Measurements from ENCODE around the gene REL.

REL gene

GRCh38 chr2:60834270-60834717 is 47.1 kb upstream of the REL start:
- Histone ChIP-seq H3K9ac (ENCODE audit: low read length) (no peak overlapping the region), H3K9me2 (replicated peaks; ENCODE audit: insufficient read depth, low read length) (no peaks in the 10 kb centered on the region), H3K9me3 (ENCODE audit: insufficient read depth, low read length) (no peaks in the 10 kb centered on the region), H3K4me3 (ENCODE audit: insufficient read depth, low read length, poor library complexity, severe bottlenecking) (no peak overlapping the region), H3F3A (ENCODE audit: insufficient read depth) (peaks cover 13% of the 10 kb centered on the region), H3K36me3 (ENCODE audit: low read length) (no peaks in the 10 kb centered on the region), H3K4me2 (ENCODE audit: low read depth, low read length, poor library complexity, severe bottlenecking) (no peak overlapping the region), H4K20me1 (ENCODE audit: low read depth, low read length) (no peaks in the 10 kb centered on the region), H3K27ac (ENCODE audit: low read depth, low read length) (no peak overlapping the region), H3K27me3 (ENCODE audit: low read length) (no peaks in the 10 kb centered on the region), H3K79me2 (ENCODE audit: insufficient read depth, low read length) (no peaks in the 10 kb centered on the region), H2AFZ (ENCODE audit: low read depth, low read length, severe bottlenecking) (no peak overlapping the region)
- no peak for TF ChIP-seq EZH2phosphoT487 (conservative IDR thresholded peaks at IDR 0.05; ENCODE audit: low read length)
- TF ChIP-seq, protein P1, sequence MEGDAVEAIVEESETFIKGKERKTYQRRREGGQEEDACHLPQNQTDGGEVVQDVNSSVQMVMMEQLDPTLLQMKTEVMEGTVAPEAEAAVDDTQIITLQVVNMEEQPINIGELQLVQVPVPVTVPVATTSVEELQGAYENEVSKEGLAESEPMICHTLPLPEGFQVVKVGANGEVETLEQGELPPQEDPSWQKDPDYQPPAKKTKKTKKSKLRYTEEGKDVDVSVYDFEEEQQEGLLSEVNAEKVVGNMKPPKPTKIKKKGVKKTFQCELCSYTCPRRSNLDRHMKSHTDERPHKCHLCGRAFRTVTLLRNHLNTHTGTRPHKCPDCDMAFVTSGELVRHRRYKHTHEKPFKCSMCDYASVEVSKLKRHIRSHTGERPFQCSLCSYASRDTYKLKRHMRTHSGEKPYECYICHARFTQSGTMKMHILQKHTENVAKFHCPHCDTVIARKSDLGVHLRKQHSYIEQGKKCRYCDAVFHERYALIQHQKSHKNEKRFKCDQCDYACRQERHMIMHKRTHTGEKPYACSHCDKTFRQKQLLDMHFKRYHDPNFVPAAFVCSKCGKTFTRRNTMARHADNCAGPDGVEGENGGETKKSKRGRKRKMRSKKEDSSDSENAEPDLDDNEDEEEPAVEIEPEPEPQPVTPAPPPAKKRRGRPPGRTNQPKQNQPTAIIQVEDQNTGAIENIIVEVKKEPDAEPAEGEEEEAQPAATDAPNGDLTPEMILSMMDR (IDR thresholded peaks at IDR 0.05; ENCODE audit: insufficient read depth, low read length, poor library complexity, severe bottlenecking): no peak

- no peak overlapping the region for H2AFZ ChIP-seq (ENCODE audit: low read depth, low read length, severe bottlenecking)
- no peaks in the 10 kb centered on the region for H3K9me3 ChIP-seq (ENCODE audit: insufficient read depth, low read length)
- no peaks in the 10 kb centered on the region for H3K27me3 ChIP-seq (ENCODE audit: low read length)
- H3K36me3 ChIP-seq (ENCODE audit: low read length): no peaks in the 10 kb centered on the region
- H3K4me2 ChIP-seq (ENCODE audit: low read depth, low read length, poor library complexity, severe bottlenecking): no peak overlapping the region
- no peak overlapping the region for H3K4me3 ChIP-seq (ENCODE audit: insufficient read depth, low read length, poor library complexity, severe bottlenecking)
- H3K79me2 ChIP-seq (ENCODE audit: insufficient read depth, low read length): no peaks in the 10 kb centered on the region
- peaks cover 32% of the 10 kb centered on the region for H3F3A ChIP-seq (ENCODE audit: insufficient read depth)
- H3K9me2 ChIP-seq (replicated peaks; ENCODE audit: insufficient read depth, low read length): no peaks in the 10 kb centered on the region
- no peak overlapping the region for H3K9ac ChIP-seq (ENCODE audit: low read length)
- TF ChIP-seq, protein P1 (IDR thresholded peaks at IDR 0.05; ENCODE audit: insufficient read depth, low read length, poor library complexity, severe bottlenecking): no peak
- no peaks in the 10 kb centered on the region for H4K20me1 ChIP-seq (ENCODE audit: low read depth, low read length)
- H3K27ac ChIP-seq (ENCODE audit: low read depth, low read length): 0 out of 2 replicates have a peak overlapping the region, but pooled peaks have one; percentile 1
Measured at GRCh38 chr2:60836491-60836890, 44.9 kb upstream of the REL start.

GRCh38 chr2:60837123-60837522 is 44.3 kb upstream of the REL start:
- Histone ChIP-seq H3K9ac (ENCODE audit: low read length) (no peak overlapping the region), H3K27ac (ENCODE audit: low read depth, low read length) (0 out of 2 replicates have a peak overlapping the region, but pooled peaks have one; percentile 1), H3K4me2 (ENCODE audit: low read depth, low read length, poor library complexity, severe bottlenecking) (peak overlapping the region; percentile 0), H3K79me2 (ENCODE audit: insufficient read depth, low read length) (no peaks in the 10 kb centered on the region), H2AFZ (ENCODE audit: low read depth, low read length, severe bottlenecking) (no peak overlapping the region), H3K27me3 (ENCODE audit: low read length) (no peaks in the 10 kb centered on the region), H3K9me2 (replicated peaks; ENCODE audit: insufficient read depth, low read length) (no peaks in the 10 kb centered on the region), H4K20me1 (ENCODE audit: low read depth, low read length) (no peaks in the 10 kb centered on the region), H3K9me3 (ENCODE audit: insufficient read depth, low read length) (no peaks in the 10 kb centered on the region), H3K36me3 (ENCODE audit: low read length) (no peaks in the 10 kb centered on the region), H3K4me3 (ENCODE audit: insufficient read depth, low read length, poor library complexity, severe bottlenecking) (no peak overlapping the region), H3F3A (ENCODE audit: insufficient read depth) (peaks cover 39% of the 10 kb centered on the region)
- TF ChIP-seq EZH2phosphoT487 (conservative IDR thresholded peaks at IDR 0.05; ENCODE audit: low read length): no peak
- TF ChIP-seq, protein P1 (IDR thresholded peaks at IDR 0.05; ENCODE audit: insufficient read depth, low read length, poor library complexity, severe bottlenecking): no peak
